B cell (primary cell): ENCODE measurements around the gene INTS12. TPM values are rescaled to one million over a fixed set of nuclear protein-coding genes. Genes with fewer than 3 reads are reported as not detected.

Source experiments
- ATAC-seq: fragments of 200-7000 bp; cut with Tn5 transposase; one replicate; pipeline ENCODE4 v1.10.0; 2021; ENCODE audit warnings: low read depth, mild to moderate bottlenecking, moderate number of reproducible peaks, moderate library complexity
- CTCF ChIA-PET: fragments of 350-600 bp; sonication (Branson Sonifier 250); formaldehyde crosslinking; loops from one replicate; lab custom pipeline; 2021; ENCODE audit warnings: antibody characterized with exemption, inconsistent platforms; lab: Charles Lee
- POLR2A ChIA-PET: fragments of 350-600 bp; sonication (Branson Sonifier 250); formaldehyde crosslinking; loops from one replicate; lab custom pipeline; 2021; ENCODE audit warnings: antibody characterized with exemption; lab: Charles Lee
- DNase-seq: peaks from one replicate; pipeline ENCODE4 v3.0.0; 2013
- H2AFZ ChIP-seq: 2 replicates; pipeline ENCODE4 v1.6.1; 2012; ENCODE audit warnings: mild to moderate bottlenecking, low read depth, low read length; ENCODE audit not compliant: insufficient read depth, poor library complexity, severe bottlenecking
- H3K27ac ChIP-seq, 2 donors: 1 replicate in 1 of 2; 2 replicates in 1 of 2; pipeline ENCODE4 v1.5.1; 2012 to 2013; ENCODE audit warnings: low read length in 2 of 2, mild to moderate bottlenecking in 2 of 2, moderate library complexity in 1 of 2
- H3K27me3 ChIP-seq, 4 experiments: fragments of 200-600 bp in 1 of 4; sonication (generic) in 1 of 4; replicated peaks in 1 of 4; 1 replicate in 2 of 4; 2 replicates in 2 of 4; pipeline versions ENCODE4 v1.6.1 to v1.7.0; 2013 to 2016; ENCODE audit warnings: low read length in 3 of 4, mild to moderate bottlenecking in 2 of 4, mixed read lengths in 1 of 4, moderate library complexity in 1 of 4; ENCODE audit not compliant: insufficient read depth in 4 of 4, control insufficient read depth in 3 of 4; ENCODE audit errors: control extremely low read depth in 1 of 4
- H3K36me3 ChIP-seq, 2 experiments: replicated peaks in 1 of 2; 1 replicate in 1 of 2; 2 replicates in 1 of 2; pipeline versions ENCODE4 v1.6.1 to v1.7.1; 2013; ENCODE audit warnings: low read length in 1 of 2; ENCODE audit not compliant: insufficient read depth in 2 of 2, control insufficient read depth in 1 of 2; ENCODE audit errors: control extremely low read depth in 1 of 2, extremely low read depth in 1 of 2
- H3K4me1 ChIP-seq, 2 donors: fragments of 200-600 bp in 1 of 2; sonication (generic) in 1 of 2; 1 replicate in 1 of 2; 2 replicates in 1 of 2; pipeline versions ENCODE4 v1.5.1 to v1.6.1; 2013 to 2017; ENCODE audit warnings: low read length in 2 of 2; ENCODE audit not compliant: control insufficient read depth in 2 of 2, insufficient read depth in 2 of 2
- H3K4me2 ChIP-seq: replicated peaks from 2 replicates; pipeline ENCODE3; 2012; ENCODE audit warnings: mild to moderate bottlenecking, low read depth, low read length; ENCODE audit not compliant: poor library complexity, severe bottlenecking
- H3K4me3 ChIP-seq, 5 experiments: fragments of 200-600 bp in 1 of 5; sonication (generic) in 1 of 5; 1 replicate in 3 of 5; 2 replicates in 2 of 5; pipeline versions ENCODE4 v1.5.1 to v1.7.0; 2011 to 2016; ENCODE audit warnings: low read length in 4 of 5, mild to moderate bottlenecking in 4 of 5, low read depth in 2 of 5, control low read depth in 1 of 5, moderate library complexity in 1 of 5; ENCODE audit not compliant: insufficient read depth in 1 of 5; ENCODE audit errors: control extremely low read depth in 1 of 5, extremely low read depth in 1 of 5
- H3K79me2 ChIP-seq: fragments of 200-600 bp; sonication (generic); one replicate; pipeline ENCODE4 v1.6.0; 2016; ENCODE audit warnings: low read length; ENCODE audit not compliant: control insufficient read depth, insufficient read depth
- H3K9ac ChIP-seq: fragments of 200-600 bp; sonication (generic); 2 replicates; pipeline ENCODE4 v1.6.1; 2017; ENCODE audit warnings: mild to moderate bottlenecking, low read length, moderate library complexity
- H3K9me3 ChIP-seq, 3 donors: one replicate each; pipeline versions ENCODE4 v1.6.1 to v1.7.1; 2013; ENCODE audit warnings: low read length in 2 of 3; ENCODE audit not compliant: control insufficient read depth in 2 of 3, insufficient read depth in 1 of 3; ENCODE audit errors: control extremely low read depth in 1 of 3
- H4K20me1 ChIP-seq: 2 replicates; pipeline ENCODE4 v1.6.0; 2012; ENCODE audit warnings: mild to moderate bottlenecking, low read length; ENCODE audit not compliant: insufficient read depth, control insufficient read depth, poor library complexity, severe bottlenecking
- H3K27ac Mint-ChIP-seq: one replicate; pipeline ENCODE4 v1.8.0; 2021; ENCODE audit warnings: mixed read lengths
- H3K27me3 Mint-ChIP-seq: one replicate; pipeline ENCODE4 v1.8.0; 2021; ENCODE audit warnings: mixed read lengths
- H3K4me1 Mint-ChIP-seq: one replicate; pipeline ENCODE4 v1.8.0; 2021; ENCODE audit warnings: mixed read lengths
- H3K4me3 Mint-ChIP-seq: one replicate; pipeline ENCODE4 v1.8.0; 2021; ENCODE audit warnings: mixed read lengths
- H3K9me3 Mint-ChIP-seq: one replicate; pipeline ENCODE4 v1.8.0; 2022; ENCODE audit warnings: mixed read lengths; ENCODE audit not compliant: insufficient read depth
- EZH2 ChIP-seq: IDR thresholded peaks from 2 replicates; pipeline ENCODE4 v1.6.1; 2012; ENCODE audit warnings: borderline replicate concordance, low read depth, mild to moderate bottlenecking, moderate library complexity, low read length; ENCODE audit not compliant: insufficient read depth, poor library complexity, severe bottlenecking
- WGBS: methylation state at CpG from one replicate; pipeline ENCODE4 v1.1.5; 2013; ENCODE audit warnings: missing lambda C conversion rate; ENCODE audit not compliant: insufficient coverage; 5-methylcytosine and 5-hydroxymethylcytosine counted together
- intact Hi-C: fragments of 100-400 bp; cut with micrococcal nuclease; formaldehyde crosslinking; loops from one replicate; pipeline ENCODE4 v1.10.0; 2022
- polyA plus RNA-seq: library from polyadenylated mRNA; depleted of rRNA; stranded (reverse); fragments of >200 nt; gene quantifications from 2 replicates; pipeline ENCODE4 v1.2.3, GENCODE V29; 2012
- total RNA-seq, 2 donors: library from RNA; stranded (reverse); fragments of 120-200 nt in 1 of 2; gene quantifications; 1 replicate in 1 of 2; 2 replicates in 1 of 2; pipeline versions ENCODE4 v1.2.3 to v1.2.4, GENCODE V29; 2013 to 2022
- TF ChIP-seq, protein P1 (sequence below): fragments of 200-600 bp; IDR thresholded peaks from one replicate; pipeline ENCODE4 v1.8.0; 2022; ENCODE audit warnings: antibody characterized with exemption, mild to moderate bottlenecking

INTS12 gene
- total and polyA plus RNA-seq, 2 donors (not counting 1 experiment from before 2014, with no cell fraction given) = 19.1 to 21.6 TPM

GRCh38 chr4:105644257-105644656 lies 64.2 kb downstream of the INTS12 start:
- intact Hi-C loops = no loop called here
- no peak for DNase-seq
- Histone ChIP-seq H3K36me3 (no peaks in the 10 kb centered on the region), H4K20me1 (no peaks in the 10 kb centered on the region), H3K79me2 (no peaks in the 10 kb centered on the region), H3K4me1 (no peaks in the 10 kb centered on the region), H3K4me3 (no peak overlapping the region), H3K9ac (no peak overlapping the region), H3K9me3 (no peaks in the 10 kb centered on the region), H3K4me2 (no peak overlapping the region), H3K27me3 (no peaks in the 10 kb centered on the region), H3K27ac (no peak overlapping the region), H2AFZ (no peak overlapping the region)
- Mint-ChIP-seq H3K27ac (no peak overlapping the region), H3K4me1 (no peaks in the 10 kb centered on the region), H3K4me3 (no peak overlapping the region), H3K9me3 (no peaks in the 10 kb centered on the region), H3K27me3 (peaks cover 17% of the 10 kb centered on the region)
- ATAC-seq = no peak
- ChIA-PET CTCF (interaction anchor here (0.6 kb wide), 1 partner anchor 66 kb away, joined by 3 read pairs; no protein-coding TSS in a partner anchor), POLR2A (no interaction called here)
- WGBS = no CpG with 5 or more reads among the region's 2 CpGs
- no peak for TF ChIP-seq EZH2
- TF ChIP-seq, protein P1, sequence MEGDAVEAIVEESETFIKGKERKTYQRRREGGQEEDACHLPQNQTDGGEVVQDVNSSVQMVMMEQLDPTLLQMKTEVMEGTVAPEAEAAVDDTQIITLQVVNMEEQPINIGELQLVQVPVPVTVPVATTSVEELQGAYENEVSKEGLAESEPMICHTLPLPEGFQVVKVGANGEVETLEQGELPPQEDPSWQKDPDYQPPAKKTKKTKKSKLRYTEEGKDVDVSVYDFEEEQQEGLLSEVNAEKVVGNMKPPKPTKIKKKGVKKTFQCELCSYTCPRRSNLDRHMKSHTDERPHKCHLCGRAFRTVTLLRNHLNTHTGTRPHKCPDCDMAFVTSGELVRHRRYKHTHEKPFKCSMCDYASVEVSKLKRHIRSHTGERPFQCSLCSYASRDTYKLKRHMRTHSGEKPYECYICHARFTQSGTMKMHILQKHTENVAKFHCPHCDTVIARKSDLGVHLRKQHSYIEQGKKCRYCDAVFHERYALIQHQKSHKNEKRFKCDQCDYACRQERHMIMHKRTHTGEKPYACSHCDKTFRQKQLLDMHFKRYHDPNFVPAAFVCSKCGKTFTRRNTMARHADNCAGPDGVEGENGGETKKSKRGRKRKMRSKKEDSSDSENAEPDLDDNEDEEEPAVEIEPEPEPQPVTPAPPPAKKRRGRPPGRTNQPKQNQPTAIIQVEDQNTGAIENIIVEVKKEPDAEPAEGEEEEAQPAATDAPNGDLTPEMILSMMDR = no peak

- WGBS = no CpG with 5 or more reads among the region's 4 CpGs
- Mint-ChIP-seq H3K9me3 (no peaks in the 10 kb centered on the region), H3K4me3 (no peak overlapping the region), H3K27me3 (peaks cover 9% of the 10 kb centered on the region), H3K4me1 (peaks cover 9% of the 10 kb centered on the region), H3K27ac (no peak overlapping the region)
- no peak for TF ChIP-seq EZH2
- H3K4me3 ChIP-seq = no peak overlapping the region
- ChIA-PET CTCF (no interaction called here), POLR2A (no interaction called here)
- H3K36me3 ChIP-seq = no peaks in the 10 kb centered on the region
- H3K79me2 ChIP-seq = no peaks in the 10 kb centered on the region
- no peak overlapping the region for H3K9ac ChIP-seq
- intact Hi-C loops = no loop called here
- DNase-seq (no peak), ATAC-seq (no peak)
- H3K9me3 ChIP-seq = no peaks in the 10 kb centered on the region
- H3K4me1 ChIP-seq = peaks cover 7% of the 10 kb centered on the region in 2 donors
- H3K27ac ChIP-seq = no peak overlapping the region
- no peaks in the 10 kb centered on the region for H3K27me3 ChIP-seq
- H2AFZ ChIP-seq = no peak overlapping the region
- H3K4me2 ChIP-seq = no peak overlapping the region
- H4K20me1 ChIP-seq = no peaks in the 10 kb centered on the region
Measured at GRCh38 chr4:105641845-105642244, 66.6 kb downstream of the INTS12 start.
